HG03558 (cell line): ENCODE data around the gene FAF1.
"Not testable (repeated sequence)": the region's sequence is repeated elsewhere in the genome, so short reads cannot be mapped to it uniquely, and the experiment has no call there.

Source experiments
- ATAC-seq: cut with Tn5 transposase; IDR thresholded peaks from one replicate; pipeline ENCODE4 v1.9.1; 2021; ENCODE audit warnings: moderate number of reproducible peaks; ENCODE audit not compliant: unreplicated experiment; ENCODE audit errors: extremely low read depth

FAF1 gene

DNA sequence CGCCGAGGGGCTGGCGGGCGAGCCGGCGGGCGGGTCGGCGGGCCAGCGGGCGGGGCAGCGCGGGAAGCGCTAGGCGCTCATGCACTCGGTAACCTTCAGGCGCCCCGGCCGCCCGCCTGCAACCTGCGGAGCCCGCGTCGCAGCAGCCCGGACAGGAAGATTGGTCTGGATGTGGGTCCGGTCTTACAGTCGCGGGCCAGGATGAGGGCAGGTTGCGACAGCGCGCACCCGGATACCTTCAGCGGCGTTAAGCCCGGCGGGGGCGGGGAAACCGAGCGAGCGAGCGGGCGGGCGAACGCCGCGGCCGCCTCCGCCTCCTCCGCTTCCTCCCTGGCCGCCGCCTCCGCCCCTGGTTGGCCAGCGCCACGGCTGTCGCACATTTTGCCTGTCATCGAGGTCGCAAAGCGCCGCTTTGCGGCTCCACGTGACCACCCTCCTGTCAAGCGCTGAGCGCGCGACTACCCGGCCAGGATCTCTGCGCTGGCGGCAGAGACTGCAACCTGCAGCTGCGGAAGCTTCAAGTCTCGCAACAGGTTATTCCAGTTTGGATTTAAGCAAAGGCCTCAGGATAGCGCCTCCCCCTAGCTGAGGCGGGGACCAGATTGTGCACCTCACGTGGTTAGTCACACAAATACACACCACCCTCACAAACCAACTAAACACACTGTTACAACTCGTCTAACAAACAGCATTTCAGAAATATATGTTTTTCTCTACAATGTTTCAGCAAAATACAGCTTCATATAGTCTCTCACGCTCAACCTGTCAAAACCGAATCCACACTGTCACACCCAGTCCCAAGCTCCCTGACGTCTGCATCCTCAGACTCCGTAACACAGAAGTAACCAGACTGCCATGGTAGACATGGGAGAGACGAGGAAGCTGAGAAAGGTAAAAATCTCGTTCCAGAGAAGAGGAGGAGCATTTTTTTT is at the start of gene FAF1:
Gene FAF1, minus strand, starts transcription at position 355 of the 932 bp plus-strand sequence. CDS start 456 bp downstream, outside the sequence.
- ATAC-seq = peak; percentile 73

DNA sequence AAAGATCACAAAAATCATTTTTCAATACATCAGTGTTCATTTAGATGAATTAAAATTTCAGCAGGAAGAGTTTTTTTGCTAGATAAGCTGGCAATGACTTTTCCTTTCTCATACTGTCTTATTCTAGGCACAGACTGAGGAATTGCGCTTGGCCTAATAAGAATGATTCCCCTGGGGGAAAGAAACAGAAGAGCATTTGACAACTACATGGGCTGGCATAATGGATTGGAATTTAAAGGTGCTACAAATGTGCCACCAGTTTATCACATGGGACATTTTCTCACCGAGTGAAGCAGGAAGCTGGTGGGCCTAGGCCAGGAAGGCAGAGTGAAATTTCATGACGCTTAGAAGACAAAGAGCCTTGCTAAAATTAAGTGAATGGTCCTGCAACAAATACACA is 49.3 kb upstream of the FAF1 start:
- no peak for ATAC-seq

DNA sequence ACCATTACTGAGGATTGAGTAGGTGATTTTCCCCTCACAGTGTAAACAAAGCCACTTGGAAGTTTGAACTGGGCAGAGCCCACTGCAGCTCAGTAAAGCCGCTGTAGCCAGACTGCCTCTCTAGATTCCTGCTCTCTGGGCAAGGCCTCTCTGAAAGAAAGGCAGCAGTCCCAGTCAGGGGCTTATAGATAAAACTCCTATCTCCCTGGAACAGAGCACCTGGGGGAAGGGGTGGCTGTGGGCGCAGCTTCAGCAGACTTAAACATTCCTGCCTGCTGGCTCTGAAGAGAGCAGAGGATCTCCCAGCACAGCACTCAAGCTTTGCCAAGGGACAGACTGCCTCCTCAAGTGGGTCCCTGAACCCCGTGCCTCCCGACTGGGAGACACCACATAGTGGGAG is 45.5 kb upstream of the FAF1 start:
- ATAC-seq = not testable (repeated sequence)

DNA sequence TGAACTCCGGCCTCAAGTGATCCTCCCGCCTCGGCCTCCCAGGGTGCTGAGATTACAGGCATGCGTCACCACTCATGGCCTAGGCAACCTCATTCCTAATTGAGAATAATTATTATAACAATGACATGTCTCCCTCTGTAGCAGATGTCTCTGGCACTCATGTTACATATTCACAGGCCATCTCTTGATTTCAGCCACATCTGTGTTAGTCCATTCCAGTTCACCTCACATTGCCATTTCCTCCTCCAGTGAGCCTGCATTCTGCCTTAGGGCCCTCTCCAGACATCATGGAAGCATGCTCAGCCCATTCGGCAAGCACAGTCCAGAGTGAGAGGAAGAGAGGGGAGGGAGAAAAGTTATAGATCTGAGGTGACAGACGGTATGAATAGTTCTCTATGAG is 42.4 kb upstream of the FAF1 start:
- ATAC-seq = no peak

DNA sequence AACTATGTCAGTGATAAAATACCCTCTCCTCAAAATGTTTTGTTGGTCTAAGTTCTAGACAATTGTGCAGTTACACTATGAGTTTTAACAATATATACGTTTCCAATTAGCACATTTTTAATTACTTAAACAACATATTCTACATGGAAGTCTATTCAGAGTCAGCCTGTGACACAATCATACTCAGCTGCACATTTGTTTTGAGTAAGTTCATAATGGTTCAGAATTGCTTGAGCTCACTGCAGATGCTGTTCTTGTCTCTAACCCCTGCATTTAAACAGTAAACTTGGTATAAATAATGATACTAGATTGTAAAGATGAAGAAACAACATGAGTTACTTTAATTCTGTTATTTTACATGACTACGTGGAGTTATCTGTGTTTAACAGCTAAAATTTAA is 40.6 kb upstream of the FAF1 start:
- ATAC-seq = no peak

DNA sequence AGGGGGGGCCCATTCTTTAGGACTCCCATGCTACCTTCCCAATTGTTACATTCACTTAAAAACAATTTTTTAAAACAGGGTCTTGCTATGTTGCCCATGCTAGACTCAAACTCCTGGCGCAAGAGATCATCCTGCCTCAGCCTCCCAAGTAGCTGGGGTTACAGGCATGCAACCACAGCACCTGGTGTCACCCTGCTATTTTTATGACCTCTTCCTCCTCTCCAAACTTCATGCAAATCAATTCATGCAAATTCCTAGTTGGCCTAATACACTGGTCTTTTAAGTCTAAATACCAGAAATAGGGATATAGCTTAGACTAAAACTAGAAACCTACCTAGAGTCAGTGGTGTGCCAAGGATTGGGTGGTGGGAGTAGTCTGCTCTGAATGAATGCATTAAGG is 40.1 kb upstream of the FAF1 start:
- ATAC-seq = peak; percentile 52

DNA sequence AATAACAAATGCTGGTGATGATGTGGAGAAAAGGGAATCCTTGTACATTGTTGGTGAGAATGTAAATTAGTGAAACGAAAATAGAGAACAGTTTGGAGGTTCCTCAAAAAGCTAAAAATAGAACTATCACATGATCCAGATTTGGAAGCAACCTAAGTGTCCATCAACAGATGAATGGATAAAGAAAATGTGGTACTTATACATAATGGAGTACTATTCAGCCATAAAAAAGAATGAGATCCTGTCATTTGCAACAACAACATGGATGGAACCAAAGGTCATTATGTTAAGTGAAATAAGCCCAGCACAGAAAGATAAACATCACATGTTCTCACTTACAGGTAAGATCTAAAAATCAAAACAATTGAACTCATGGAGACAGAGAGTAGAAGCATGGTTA is 39.3 kb upstream of the FAF1 start:
- not testable (repeated sequence) for ATAC-seq

DNA sequence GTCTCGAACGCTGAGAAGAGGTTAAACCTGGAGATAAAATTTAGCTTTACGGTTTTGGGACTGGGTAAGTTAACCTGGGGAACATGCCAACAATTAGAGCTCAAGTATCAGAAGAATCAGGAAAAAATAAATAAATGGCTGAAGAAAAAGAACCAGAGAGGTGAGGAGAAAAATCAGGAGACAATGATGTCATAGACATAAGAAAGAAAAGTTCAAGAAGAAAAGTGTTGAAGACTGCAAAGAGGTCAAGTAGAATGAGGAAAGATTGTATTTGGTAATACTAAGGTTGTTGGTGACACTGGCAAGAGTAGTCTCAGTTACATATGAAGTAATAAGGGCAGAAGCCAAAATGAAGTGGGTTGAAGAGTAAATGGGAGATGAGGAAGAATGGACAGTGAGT is 36.0 kb upstream of the FAF1 start:
- ATAC-seq = no peak

DNA sequence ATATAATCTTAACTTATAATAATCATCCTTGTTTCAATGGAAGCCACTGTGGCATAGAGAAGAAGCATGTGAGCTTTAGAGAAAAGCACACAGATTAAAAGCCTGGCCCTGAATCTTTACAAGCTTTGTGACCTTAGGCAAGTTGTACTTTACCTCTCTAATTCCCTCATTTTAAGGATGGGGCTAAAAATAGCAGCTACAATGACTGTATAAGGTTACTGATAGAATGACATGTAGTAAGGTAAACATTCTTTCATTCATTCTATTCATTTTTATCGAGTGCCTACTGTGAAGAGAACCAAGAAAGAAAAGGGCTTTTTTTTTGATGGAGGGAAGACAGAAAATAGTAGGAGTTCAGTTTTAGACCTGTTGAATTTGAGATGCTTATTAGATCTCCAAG is 35.6 kb upstream of the FAF1 start:
- no peak for ATAC-seq

DNA sequence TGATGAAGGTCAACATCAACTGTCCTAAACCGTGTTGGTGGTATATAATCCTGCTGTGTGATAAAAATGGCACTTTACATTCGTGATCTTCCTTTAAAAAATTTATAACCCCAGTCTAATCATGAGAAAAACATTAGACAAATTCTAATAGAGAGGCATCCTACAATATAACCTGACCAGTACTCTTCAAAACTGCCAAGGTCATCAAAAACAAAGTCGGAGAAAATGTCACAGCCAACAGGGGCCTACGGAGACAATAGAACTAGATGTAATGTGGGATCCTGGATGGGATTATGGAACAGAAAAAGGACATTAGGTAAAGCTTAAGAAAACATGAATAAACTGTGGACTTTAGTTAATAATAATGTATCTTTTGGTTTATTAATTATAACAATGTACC is 34.9 kb upstream of the FAF1 start:
- no peak for ATAC-seq

DNA sequence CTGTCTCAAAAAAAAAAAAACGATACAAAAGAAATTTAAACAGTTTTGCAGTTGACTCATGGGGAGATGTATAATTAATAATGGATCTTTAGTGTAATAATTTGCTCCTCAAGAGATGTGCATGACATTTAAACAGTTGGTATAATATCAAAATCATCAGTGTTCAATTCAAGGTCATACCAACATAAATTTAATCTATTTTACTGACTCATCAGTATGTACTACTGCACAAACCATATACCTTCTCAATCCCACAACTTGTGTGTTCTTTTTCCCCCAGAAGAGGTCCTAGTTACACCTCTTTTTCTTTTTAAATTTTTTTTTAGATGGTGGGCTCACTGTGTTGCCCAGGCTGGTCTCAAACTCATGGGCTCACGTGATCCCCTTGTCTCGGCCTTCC is 33.6 kb upstream of the FAF1 start:
- no peak for ATAC-seq

DNA sequence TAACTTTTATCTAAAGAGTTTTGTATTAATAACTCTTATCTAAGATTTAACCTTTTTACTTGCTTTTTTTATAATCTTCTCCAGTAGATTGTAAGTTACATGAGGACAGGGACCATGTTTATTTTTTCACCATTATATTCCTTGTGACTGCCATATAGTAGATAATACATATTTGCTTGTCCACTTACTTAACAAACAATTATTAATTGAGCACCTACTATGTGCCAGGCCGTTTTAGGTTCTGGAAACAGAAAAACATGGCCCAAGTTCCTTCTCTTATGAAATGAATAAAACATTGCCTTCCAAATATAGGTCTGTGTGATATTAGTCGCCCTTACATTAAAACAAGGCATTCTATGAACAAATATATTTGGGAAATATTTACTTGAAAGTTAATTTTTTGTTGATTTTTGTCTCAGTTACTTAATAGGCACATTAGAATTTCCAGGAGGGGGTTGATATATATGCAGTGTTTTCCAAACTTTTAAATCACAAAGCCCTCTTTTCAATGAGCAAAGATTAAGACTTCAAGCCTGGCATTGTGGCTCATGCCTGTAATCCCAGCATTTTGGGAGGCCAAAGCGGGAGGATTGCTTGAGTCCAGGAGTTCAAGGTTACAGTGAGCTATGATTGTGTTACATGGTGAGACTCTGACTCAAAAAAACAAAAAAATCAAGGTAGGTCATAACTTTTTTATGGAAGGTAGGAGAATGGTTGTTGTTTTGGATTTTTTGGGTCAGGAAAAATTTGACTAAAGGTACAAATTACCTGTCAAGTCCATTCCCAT is 32.7 kb upstream of the FAF1 start:
- no peak for ATAC-seq

DNA sequence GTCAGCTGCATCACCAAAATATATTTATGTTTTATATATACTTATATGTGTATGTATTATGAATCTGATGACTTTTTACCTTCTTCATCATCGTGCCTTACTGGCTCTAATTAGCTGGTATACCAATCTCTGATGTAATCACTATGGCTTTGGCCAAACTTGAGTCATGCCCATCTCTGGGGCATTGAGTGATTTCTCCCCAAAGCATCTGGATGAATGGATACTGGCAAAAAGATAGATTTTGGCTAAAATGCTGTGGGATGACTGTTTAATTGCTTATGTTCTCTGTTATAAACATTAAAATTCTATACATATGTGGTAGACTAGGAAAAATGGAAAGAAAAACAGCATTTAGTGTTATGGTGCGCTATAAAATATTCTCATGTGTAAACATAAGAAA is 29.6 kb upstream of the FAF1 start:
- no peak for ATAC-seq

DNA sequence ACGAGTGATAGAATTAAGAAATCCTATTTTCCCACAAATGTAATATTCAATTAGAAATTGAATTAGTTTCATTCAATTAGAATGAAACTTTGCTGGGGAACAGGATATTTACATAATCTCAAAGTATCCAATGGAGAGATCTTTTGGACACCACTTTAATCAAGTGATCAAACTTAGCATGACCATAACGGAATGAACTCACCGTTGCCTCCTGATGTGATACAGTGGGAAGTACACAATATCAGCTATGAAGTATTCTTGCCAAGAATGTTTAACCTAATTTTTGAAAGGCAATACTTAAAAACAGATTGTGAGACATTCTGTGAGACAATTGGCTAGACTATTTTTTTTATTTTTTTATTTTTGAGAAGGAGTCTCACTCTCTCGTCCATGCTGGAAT is 26.6 kb upstream of the FAF1 start:
- no peak for ATAC-seq

DNA sequence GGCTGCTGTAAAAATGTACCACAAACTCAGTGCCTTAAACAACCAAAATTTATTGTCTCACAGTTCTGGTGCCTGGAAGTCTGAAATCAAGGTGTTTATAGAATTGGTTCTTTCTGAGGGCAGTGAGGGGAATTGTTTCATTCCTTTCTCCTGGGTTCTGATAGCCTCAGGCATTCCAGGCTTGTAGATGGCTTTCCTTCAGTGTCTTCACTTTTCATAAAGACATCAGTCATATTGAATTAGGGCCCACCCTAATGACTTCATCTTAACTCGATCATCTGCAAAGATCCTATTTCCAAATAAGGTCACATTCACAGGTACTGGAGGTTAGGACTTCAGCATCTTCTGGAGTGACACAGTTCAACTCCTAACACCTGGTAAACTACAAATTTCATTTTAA is 25.0 kb upstream of the FAF1 start:
- no peak for ATAC-seq

DNA sequence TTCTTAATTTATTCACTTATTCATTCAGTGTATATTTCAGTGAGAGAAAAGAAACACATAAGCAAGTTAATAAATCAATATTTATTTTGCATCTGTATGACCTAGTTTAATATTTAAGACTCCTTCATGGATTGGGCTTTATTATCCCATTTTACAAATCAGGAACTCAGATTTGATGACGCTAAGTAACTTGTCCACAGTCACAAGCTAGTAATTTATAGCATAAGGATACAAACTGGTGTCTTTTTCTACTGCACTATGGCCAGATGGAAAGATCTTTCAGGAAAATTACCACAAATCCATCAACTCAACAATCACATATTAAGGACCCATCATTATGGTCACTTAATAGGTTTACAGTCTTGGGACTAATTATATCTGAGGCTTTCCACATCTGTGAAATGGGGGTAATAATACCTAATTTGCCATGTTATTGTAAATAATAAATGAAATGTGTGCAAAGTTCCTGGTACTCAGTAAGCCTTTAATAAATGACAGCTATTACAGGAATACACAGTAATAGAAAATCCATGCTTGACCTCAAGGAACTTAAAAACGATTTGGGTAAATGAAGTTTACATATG is 23.2 kb upstream of the FAF1 start:
- no peak for ATAC-seq

DNA sequence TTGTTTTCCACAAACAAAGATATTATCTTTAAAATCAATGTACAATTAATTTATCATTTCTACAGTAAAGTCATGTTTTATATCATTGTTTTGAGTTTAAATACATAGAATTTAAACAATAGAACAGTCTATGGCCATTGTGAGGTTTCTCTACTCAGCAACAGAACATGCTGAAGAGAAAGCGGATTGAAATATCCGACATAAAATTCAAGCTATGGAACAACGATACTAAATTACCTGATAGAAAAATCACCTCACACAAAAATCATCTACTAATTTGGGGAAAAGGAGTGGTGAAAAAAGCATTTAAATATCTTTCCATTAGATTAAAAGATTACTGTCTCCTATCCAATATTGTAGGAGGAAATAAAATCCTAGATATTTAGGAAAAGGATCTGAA is 22.5 kb upstream of the FAF1 start:
- no peak for ATAC-seq

DNA sequence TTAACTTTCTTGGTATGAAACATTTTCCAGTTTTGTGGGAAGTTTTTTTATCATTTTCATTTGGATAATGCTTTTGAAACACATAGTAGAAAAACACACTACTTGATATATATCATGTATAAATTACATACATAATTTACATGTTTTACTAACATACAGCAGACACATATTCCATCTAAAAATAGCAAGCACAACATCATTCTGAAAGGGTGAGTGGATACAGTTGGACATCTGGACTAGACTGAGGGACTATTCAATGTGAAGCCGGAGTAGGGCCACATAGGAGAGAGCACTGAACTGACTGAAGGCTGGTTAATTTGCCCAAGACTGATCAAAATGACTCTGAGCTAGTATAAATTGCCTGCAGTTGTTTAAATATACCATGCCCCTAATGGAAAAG is 21.7 kb upstream of the FAF1 start:
- no peak for ATAC-seq

DNA sequence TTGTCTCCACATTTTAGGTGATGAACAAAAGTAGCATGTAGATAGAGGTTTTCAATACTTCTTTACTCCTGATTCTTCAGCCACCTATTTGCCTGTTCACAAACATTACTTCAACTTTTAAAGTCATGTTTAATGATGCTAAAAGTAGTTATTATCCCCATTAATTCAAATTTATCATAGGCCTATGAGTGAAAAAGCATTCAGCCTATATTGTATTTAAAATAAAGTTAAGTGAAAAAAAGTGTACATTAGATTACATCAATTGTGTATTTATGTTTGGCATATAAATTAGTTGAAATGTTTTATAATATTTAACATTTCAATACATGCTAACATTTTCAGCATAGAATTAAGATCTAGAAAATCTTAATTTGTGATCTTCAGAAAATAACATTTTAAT is 20.4 kb upstream of the FAF1 start:
- no peak for ATAC-seq

DNA sequence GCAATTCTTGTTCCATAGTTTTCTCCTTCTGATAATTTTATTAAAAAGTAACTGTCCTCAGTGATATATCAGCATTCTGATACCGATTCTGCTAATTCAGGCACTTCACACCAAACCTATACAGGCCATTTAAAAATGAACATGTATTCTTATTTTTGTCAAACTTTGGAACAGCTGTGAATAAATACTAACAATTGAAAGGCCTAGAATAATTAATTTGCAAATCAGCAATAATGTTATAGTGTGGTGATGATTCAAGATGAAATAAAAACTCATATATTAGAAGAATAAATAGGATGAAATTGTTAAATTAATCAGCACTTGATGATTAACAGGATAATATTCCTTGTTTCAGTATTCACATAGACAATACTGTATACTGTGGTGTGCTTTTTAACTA is 19.9 kb upstream of the FAF1 start:
- no peak for ATAC-seq
